ENCODE data around the gene SLC10A7. TPM values are rescaled to one million over a fixed set of nuclear protein-coding genes. Genes with fewer than 3 reads are reported as not detected.

SLC10A7 gene
- polyA plus RNA-seq, 1 donor (not counting 4 experiments of a cell fraction or from before 2014, with no cell fraction given) = 12.7 TPM

- Histone ChIP-seq H2AFZ (ENCODE audit: control insufficient read depth, low read length) (no peak overlapping the region), H4K20me1 (ENCODE audit: control insufficient read depth, extremely low read depth, insufficient read depth, low read length) (no peaks in the 10 kb centered on the region), H3K4me2 (ENCODE audit: control insufficient read depth, extremely low read depth, insufficient read depth, low read depth, low read length) (no peak overlapping the region), H3K9ac (ENCODE audit: control insufficient read depth, extremely low read depth, insufficient read depth, low read length) (no peak overlapping the region), H3K4me1 (ENCODE audit: control insufficient read depth, extremely low read depth, insufficient read depth, low read length) (no peaks in the 10 kb centered on the region), H3K9me1 (ENCODE audit: control insufficient read depth, extremely low read depth, insufficient read depth, low read length) (no peaks in the 10 kb centered on the region), H3K79me2 (ENCODE audit: control insufficient read depth, insufficient read depth, low read length) (no peaks in the 10 kb centered on the region), H3K9me3 (ENCODE audit: control insufficient read depth, low read depth, low read length) (no peaks in the 10 kb centered on the region), H3K36me3 (ENCODE audit: control insufficient read depth in 2 of 2, extremely low read depth in 1 of 2, insufficient read depth in 2 of 2, low read length in 2 of 2) (peaks cover 0 to 2% of the 10 kb centered on the region in 2 experiments), H3K27ac (ENCODE audit: control insufficient read depth, insufficient read depth, low read length) (no peak overlapping the region), H3K4me3 (ENCODE audit: control insufficient read depth in 2 of 3, extremely low read depth in 1 of 3, insufficient read depth in 2 of 3, low read depth in 1 of 3, low read length in 3 of 3) (no peak overlapping the region), H3K27me3 (ENCODE audit: control insufficient read depth, extremely low read depth, insufficient read depth, low read length) (no peaks in the 10 kb centered on the region)
- FAIRE-seq = no peak
- TF ChIP-seq CTCF (optimal IDR thresholded peaks at IDR 0.05 in 1 of 3, IDR thresholded peaks at IDR 0.05 in 1 of 3, conservative IDR thresholded peaks at IDR 0.05 in 1 of 3; ENCODE audit: extremely low read depth in 1 of 3, insufficient read depth in 2 of 3, low read length in 3 of 3) (no peak), EZH2 (IDR thresholded peaks at IDR 0.05; ENCODE audit: low read length) (no peak)
- no peak for DNase-seq (ENCODE audit: low read depth, low spot score)
- dilution Hi-C loops (cut with MboI; ENCODE audit: extremely low pct_ligation_motif_present, low sequenced_read_pairs) = no loop called here
Measured at GRCh38 chr4:146481246-146481645, 40.5 kb downstream of the SLC10A7 start.

GRCh38 chr4:146478009-146478408 lies 43.7 kb downstream of the SLC10A7 start:
- Histone ChIP-seq H3K9me1 (ENCODE audit: control insufficient read depth, extremely low read depth, insufficient read depth, low read length) (no peaks in the 10 kb centered on the region), H4K20me1 (ENCODE audit: control insufficient read depth, extremely low read depth, insufficient read depth, low read length) (no peaks in the 10 kb centered on the region), H2AFZ (ENCODE audit: control insufficient read depth, low read length) (no peak overlapping the region), H3K4me2 (ENCODE audit: control insufficient read depth, extremely low read depth, insufficient read depth, low read depth, low read length) (no peak overlapping the region), H3K9me3 (ENCODE audit: control insufficient read depth, low read depth, low read length) (no peaks in the 10 kb centered on the region), H3K4me3 (ENCODE audit: control insufficient read depth in 2 of 3, extremely low read depth in 1 of 3, insufficient read depth in 2 of 3, low read depth in 1 of 3, low read length in 3 of 3) (no peak overlapping the region), H3K79me2 (ENCODE audit: control insufficient read depth, insufficient read depth, low read length) (no peaks in the 10 kb centered on the region), H3K27me3 (ENCODE audit: control insufficient read depth, extremely low read depth, insufficient read depth, low read length) (no peaks in the 10 kb centered on the region), H3K36me3 (ENCODE audit: control insufficient read depth in 2 of 2, extremely low read depth in 1 of 2, insufficient read depth in 2 of 2, low read length in 2 of 2) (no peaks in the 10 kb centered on the region), H3K27ac (ENCODE audit: control insufficient read depth, insufficient read depth, low read length) (no peak overlapping the region), H3K9ac (ENCODE audit: control insufficient read depth, extremely low read depth, insufficient read depth, low read length) (no peak overlapping the region), H3K4me1 (ENCODE audit: control insufficient read depth, extremely low read depth, insufficient read depth, low read length) (no peaks in the 10 kb centered on the region)
- DNase-seq (ENCODE audit: low read depth, low spot score) (no peak), FAIRE-seq (no peak)
- dilution Hi-C loops (cut with MboI; ENCODE audit: extremely low pct_ligation_motif_present, low sequenced_read_pairs) = no loop called here
- TF ChIP-seq CTCF (optimal IDR thresholded peaks at IDR 0.05 in 1 of 3, IDR thresholded peaks at IDR 0.05 in 1 of 3, conservative IDR thresholded peaks at IDR 0.05 in 1 of 3; ENCODE audit: extremely low read depth in 1 of 3, insufficient read depth in 2 of 3, low read length in 3 of 3) (no peak), EZH2 (IDR thresholded peaks at IDR 0.05; ENCODE audit: low read length) (no peak)

All from keratinocyte (primary cell).